IMR-90 (cell line): ENCODE results near the gene CCNL2. TPM values are rescaled to one million over a fixed set of nuclear protein-coding genes. Genes with fewer than 3 reads are reported as not detected.
"Not testable (repeated sequence)": the region's sequence is repeated elsewhere in the genome, so short reads cannot be mapped to it uniquely, and the experiment has no call there.

Source experiments
- ATAC-seq: fragments of 200-7000 bp; cut with Tn5 transposase; 2 replicates; pipeline ENCODE4 v1.9.1; 2020; ENCODE audit warnings: low read depth, mild to moderate bottlenecking, moderate library complexity
- BruUV-seq: library from RNA; stranded (reverse); fragments of 400-500 nt; replicated peaks from 2 replicates; lab custom pipeline; 2021; lab: Mats Ljungman, UMichigan
- CTCF ChIA-PET: fragments of 300-600 bp; formaldehyde crosslinking; extraction: SDS; loops from one replicate; lab custom pipeline; 2021; ENCODE audit warnings: antibody characterized with exemption; lab: Yijun Ruan, JAX
- POLR2A ChIA-PET: fragments of 300-600 bp; sonication (Branson Sonifier 250); formaldehyde crosslinking; loops from one replicate; lab custom pipeline; 2022; ENCODE audit warnings: antibody characterized with exemption; ENCODE audit not compliant: unreplicated experiment; lab: Charles Lee
- DNase-seq: peaks from one replicate; pipeline ENCODE4 v3.0.0; 2013
- H2AFZ ChIP-seq: replicated peaks from 2 replicates; pipeline ENCODE3; 2013; ENCODE audit warnings: low read length, mild to moderate bottlenecking; ENCODE audit not compliant: poor library complexity
- H2AK5ac ChIP-seq: 2 replicates; pipeline ENCODE4 v1.6.1; 2013; ENCODE audit warnings: low read depth, low read length, inconsistent platforms
- H2AK9ac ChIP-seq: replicated peaks from 2 replicates; pipeline ENCODE3; 2013; ENCODE audit warnings: mild to moderate bottlenecking, low read depth, low read length, moderate library complexity; ENCODE audit not compliant: poor library complexity
- H2BK120ac ChIP-seq: 2 replicates; pipeline ENCODE4 v1.6.1; 2013; ENCODE audit warnings: low read depth, low read length, inconsistent platforms
- H2BK15ac ChIP-seq: 3 replicates; pipeline ENCODE4 v1.6.1; 2013; ENCODE audit warnings: low read depth, low read length, inconsistent platforms
- H2BK20ac ChIP-seq: 2 replicates; pipeline ENCODE4 v1.6.1; 2013; ENCODE audit warnings: low read depth, mild to moderate bottlenecking, inconsistent platforms, low read length, moderate library complexity
- H2BK5ac ChIP-seq: 2 replicates; pipeline ENCODE4 v1.6.1; 2013; ENCODE audit warnings: mild to moderate bottlenecking, low read depth, low read length, inconsistent platforms; ENCODE audit not compliant: poor library complexity, severe bottlenecking
- H3K14ac ChIP-seq: replicated peaks from 2 replicates; pipeline ENCODE4 v1.6.1; 2013; ENCODE audit warnings: low read depth, low read length, inconsistent platforms
- H3K18ac ChIP-seq: 2 replicates; pipeline ENCODE4 v1.6.1; 2013; ENCODE audit warnings: low read depth, low read length, control low read depth
- H3K23ac ChIP-seq: 2 replicates; pipeline ENCODE4 v1.6.1; 2013; ENCODE audit warnings: low read depth, low read length, inconsistent platforms
- H3K27ac ChIP-seq: 2 replicates; pipeline ENCODE4 v1.5.1; 2013; ENCODE audit warnings: mild to moderate bottlenecking, control low read depth, low read length; ENCODE audit not compliant: insufficient read depth
- H3K27me3 ChIP-seq: 2 replicates; pipeline ENCODE4 v1.6.1; 2013; ENCODE audit warnings: low read length; ENCODE audit not compliant: control insufficient read depth, insufficient read depth
- H3K36me3 ChIP-seq: 2 replicates; pipeline ENCODE4 v1.6.1; 2013; ENCODE audit warnings: low read length, mixed read lengths; ENCODE audit not compliant: control insufficient read depth, insufficient read depth
- H3K4ac ChIP-seq: 2 replicates; pipeline ENCODE4 v1.6.1; 2013; ENCODE audit warnings: low read depth, low read length, inconsistent platforms
- H3K4me1 ChIP-seq: 2 replicates; pipeline ENCODE4 v1.6.1; 2013; ENCODE audit warnings: low read length, mixed read lengths; ENCODE audit not compliant: control insufficient read depth, insufficient read depth
- H3K4me2 ChIP-seq: 2 replicates; pipeline ENCODE4 v1.6.1; 2013; ENCODE audit warnings: low read depth, mild to moderate bottlenecking, control low read depth, low read length, moderate library complexity
- H3K4me3 ChIP-seq: 2 replicates; pipeline ENCODE4 v1.5.1; 2013; ENCODE audit warnings: low read depth, mild to moderate bottlenecking, control low read depth, low read length, moderate library complexity; ENCODE audit not compliant: insufficient read depth
- H3K56ac ChIP-seq: 2 replicates; pipeline ENCODE4 v1.6.1; 2013; ENCODE audit warnings: low read length, inconsistent platforms; ENCODE audit not compliant: insufficient read depth; ENCODE audit errors: extremely low read depth
- H3K79me1 ChIP-seq, 2 experiments: 2 replicates each; pipeline ENCODE4 v1.6.1; 2013; ENCODE audit warnings: low read length in 2 of 2, inconsistent platforms in 1 of 2, low read depth in 1 of 2
- H3K9ac ChIP-seq: 2 replicates; pipeline ENCODE4 v1.6.1; 2013; ENCODE audit warnings: low read depth, low read length, control low read depth
- H3K9me1 ChIP-seq: 2 replicates; pipeline ENCODE4 v1.6.1; 2013; ENCODE audit warnings: low read length, inconsistent platforms; ENCODE audit not compliant: insufficient read depth
- H3K9me3 ChIP-seq: 2 replicates; pipeline ENCODE4 v1.6.1; 2013; ENCODE audit warnings: low read length; ENCODE audit not compliant: control insufficient read depth, insufficient read depth
- H4K20me1 ChIP-seq: 2 replicates; pipeline ENCODE4 v1.6.1; 2013; ENCODE audit warnings: low read length, inconsistent platforms; ENCODE audit not compliant: insufficient read depth
- H4K5ac ChIP-seq: 2 replicates; pipeline ENCODE4 v1.6.1; 2013; ENCODE audit warnings: mild to moderate bottlenecking, low read depth, low read length, control low read depth
- H4K8ac ChIP-seq, 2 experiments: 2 replicates each; pipeline ENCODE4 v1.6.1; 2013; ENCODE audit warnings: low read depth in 2 of 2, low read length in 2 of 2, control low read depth in 1 of 2, inconsistent platforms in 1 of 2
- H4K91ac ChIP-seq: 2 replicates; pipeline ENCODE4 v1.6.1; 2013; ENCODE audit warnings: low read depth, low read length, inconsistent platforms; ENCODE audit not compliant: insufficient read depth
- WGBS, 2 experiments: methylation state at CpG; one replicate each; pipeline versions ENCODE4 v1.1.5 to v1.1.7; 2013; ENCODE audit warnings: missing lambda C conversion rate in 2 of 2; ENCODE audit not compliant: insufficient read length in 1 of 2; ENCODE audit errors: extremely low coverage in 2 of 2; 5-methylcytosine and 5-hydroxymethylcytosine counted together
- dilution Hi-C: fragments of 300-500 bp; cut with HindIII; formaldehyde crosslinking; loops from one replicate; pipeline ENCODE4 v1.14.3; 2018; ENCODE audit warnings: low sequenced_read_pairs; ENCODE audit not compliant: unreplicated experiment
- in situ Hi-C: fragments of 300-500 bp; cut with MboI; formaldehyde crosslinking; loops from 3 replicates; pipeline ENCODE4 v1.14.3; 2019; ENCODE audit warnings: low sequenced_read_pairs, inconsistent platforms, mixed read lengths
- intact Hi-C: fragments of 100-400 bp; cut with micrococcal nuclease; formaldehyde crosslinking; loops from 2 replicates; pipeline ENCODE4 v1.10.0; 2022
- polyA plus RNA-seq, 3 experiments: library from polyadenylated mRNA; depleted of rRNA; stranded (reverse); fragments of >200 nt; gene quantifications; 2 replicates each; pipeline ENCODE4 v1.2.3, GENCODE V29; 2012; ENCODE audit warnings: low replicate concordance in 1 of 3
- total RNA-seq: library from RNA; depleted of rRNA; stranded (reverse); fragments of >200 nt; gene quantifications from 2 replicates; pipeline ENCODE4 v1.2.3, GENCODE V29; 2012

Gene CCNL2
- total and polyA plus RNA-seq, 2 of the 4 experiments (the other 2 are of a cell fraction): 53.9 to 239 TPM

DNA sequence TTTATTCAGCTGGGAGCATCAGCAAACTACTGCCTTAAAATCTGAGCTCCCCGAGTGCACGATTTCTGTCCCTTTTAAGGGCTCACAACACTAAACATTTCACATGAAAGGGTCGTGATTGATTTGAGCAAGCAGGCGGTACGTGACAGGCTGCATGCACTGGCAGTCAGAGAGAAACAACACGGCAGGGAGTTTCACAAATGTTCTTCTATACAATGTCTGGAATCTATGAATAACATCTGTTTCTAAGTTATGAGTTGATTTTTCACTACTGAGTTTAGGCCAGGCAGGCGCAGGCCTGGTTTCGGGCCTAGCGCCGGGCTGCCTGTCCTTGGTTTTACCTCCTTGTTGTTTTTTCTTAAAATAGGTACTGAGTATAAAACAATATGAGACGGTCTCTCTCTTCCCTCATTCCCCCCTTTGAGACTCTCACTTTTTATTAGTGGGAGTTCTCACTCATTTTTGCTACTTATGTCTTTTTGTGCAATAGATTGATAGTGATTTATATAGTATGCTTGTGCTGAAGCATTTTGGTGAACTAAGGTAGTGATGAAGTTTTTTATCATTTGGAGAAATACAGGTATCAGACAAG lies 13.3 kb upstream of the CCNL2 start:
- H2BK15ac ChIP-seq, H3K18ac ChIP-seq, H3K9me1 ChIP-seq, H3K27me3 ChIP-seq, DNase-seq, H2BK20ac ChIP-seq, H3K9me3 ChIP-seq, CTCF ChIA-PET, H3K23ac ChIP-seq, H3K36me3 ChIP-seq, H4K91ac ChIP-seq, H3K4ac ChIP-seq, H3K56ac ChIP-seq, H3K14ac ChIP-seq, H2AK5ac ChIP-seq, H2BK5ac ChIP-seq, ATAC-seq, H2BK120ac ChIP-seq, H3K4me1 ChIP-seq, H4K8ac ChIP-seq, POLR2A ChIA-PET, H3K9ac ChIP-seq, H4K5ac ChIP-seq, H3K4me3 ChIP-seq, BruUV-seq, H2AK9ac ChIP-seq, dilution Hi-C loops, H3K27ac ChIP-seq, intact Hi-C loops, H2AFZ ChIP-seq, H3K4me2 ChIP-seq, in situ Hi-C loops: not testable (repeated sequence)
- no CpG with 5 or more reads among the region's 11 CpGs for WGBS, 2 experiments
- Histone ChIP-seq H3K79me1 (peaks cover 7 to 26% of the 10 kb centered on the region in 2 experiments; a peak in 3 of 4 replicates), H4K20me1 (peaks cover 11% of the 10 kb centered on the region; the same call in 1 of the 2 replicates)
